ENCODE measurements around the gene GATB. TPM values are rescaled to one million over a fixed set of nuclear protein-coding genes. Genes with fewer than 3 reads are reported as not detected.

GATB gene
- total RNA-seq, 1 experiment from 2014 or later: 21.2 TPM

DNA sequence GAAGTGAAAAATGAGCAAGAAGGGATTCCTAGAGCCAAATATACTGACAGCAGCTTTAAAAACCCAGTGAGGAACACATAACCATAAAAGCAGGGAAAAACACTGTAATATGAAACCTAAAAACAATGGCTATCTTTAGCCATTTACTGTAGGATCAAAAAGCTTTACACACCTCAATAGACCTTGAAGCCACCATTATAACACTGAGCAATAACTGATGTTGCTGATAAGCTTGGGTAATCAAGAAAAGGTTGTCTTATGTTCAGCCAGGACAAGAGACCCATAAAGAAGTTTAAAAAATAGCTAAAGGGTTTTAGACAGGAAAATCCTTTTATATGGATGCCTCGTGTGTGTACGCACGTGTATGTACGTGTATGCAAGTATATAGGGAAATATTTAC lies 16.9 kb downstream of the GATB start:
- Histone ChIP-seq H3K4ac (ENCODE audit: low read depth, low read length) (no peak overlapping the region), H3K4me2 (ENCODE audit: insufficient read depth, insufficient read length, low read length) (no peak overlapping the region), H3K4me1 (ENCODE audit: insufficient read depth, low read length) (peaks cover 4% of the 10 kb centered on the region; the same call in 1 of the 2 replicates), H3K14ac (ENCODE audit: insufficient read depth, low read length) (no peak overlapping the region), H3K79me1 (ENCODE audit: insufficient read depth, low read depth, low read length, poor library complexity, severe bottlenecking) (no peaks in the 10 kb centered on the region), H2AK5ac (ENCODE audit: insufficient read length, low read length) (no peak overlapping the region), H3K27ac (ENCODE audit: insufficient read length, low read depth, low read length) (no peak overlapping the region), H3K23ac (ENCODE audit: insufficient read length, low read depth, low read length) (no peak overlapping the region), H3T11ph (ENCODE audit: low read length) (no peak overlapping the region), H2BK15ac (ENCODE audit: low read depth, low read length) (no peak overlapping the region), H3K18ac (ENCODE audit: insufficient read length, low read depth, low read length) (no peak overlapping the region), H4K91ac (ENCODE audit: insufficient read length, low read depth, low read length) (no peak overlapping the region), H4K8ac (replicated peaks; ENCODE audit: insufficient read length, low read depth, low read length) (no peak overlapping the region), H3K79me2 (ENCODE audit: insufficient read depth, low read length) (no peaks in the 10 kb centered on the region), H2BK5ac (ENCODE audit: insufficient read length, low read length) (no peak overlapping the region), H2BK120ac (ENCODE audit: low read depth, low read length, poor library complexity, severe bottlenecking) (no peak overlapping the region), H3K27me3 (ENCODE audit: insufficient read depth, low read length) (no peaks in the 10 kb centered on the region), H2BK20ac (ENCODE audit: low read depth, low read length, poor library complexity, severe bottlenecking) (no peak overlapping the region), H2AFZ (ENCODE audit: low read length) (no peak overlapping the region), H4K20me1 (ENCODE audit: control insufficient read depth, insufficient read depth, insufficient read length) (no peaks in the 10 kb centered on the region), H3K9me3 (ENCODE audit: control insufficient read depth, low read depth, low read length) (no peaks in the 10 kb centered on the region), H3K9ac (ENCODE audit: extremely low read depth, insufficient read length, low read length) (no peak overlapping the region), H3K56ac (ENCODE audit: insufficient read length, low read depth, low read length) (no peak overlapping the region), H3K23me2 (ENCODE audit: insufficient read length, low read depth, low read length, poor library complexity, severe bottlenecking) (no peaks in the 10 kb centered on the region), H4K5ac (ENCODE audit: insufficient read length, low read depth, low read length) (no peak overlapping the region), H2BK12ac (ENCODE audit: insufficient read length, low read depth, low read length) (no peak overlapping the region)
- Mint-ChIP-seq H3K27ac (no peak overlapping the region), H3K9me3 (peaks cover 0 to under 1% of the 10 kb centered on the region in 2 experiments; a peak in 2 of 5 replicates), H3K4me3 (no peak overlapping the region), H3K27me3 (ENCODE audit: low read depth) (no peaks in the 10 kb centered on the region), H3K36me3 (ENCODE audit: insufficient read depth in 1 of 3, low read depth in 3 of 3) (peaks cover under 1 to 3% (median 1%) of the 10 kb centered on the region in 3 experiments; a peak in 5 of 7 replicates), H3K4me1 (peaks cover 26 to 31% of the 10 kb centered on the region in 2 experiments)
- DNase-seq: no peak
- TF ChIP-seq, protein P1, sequence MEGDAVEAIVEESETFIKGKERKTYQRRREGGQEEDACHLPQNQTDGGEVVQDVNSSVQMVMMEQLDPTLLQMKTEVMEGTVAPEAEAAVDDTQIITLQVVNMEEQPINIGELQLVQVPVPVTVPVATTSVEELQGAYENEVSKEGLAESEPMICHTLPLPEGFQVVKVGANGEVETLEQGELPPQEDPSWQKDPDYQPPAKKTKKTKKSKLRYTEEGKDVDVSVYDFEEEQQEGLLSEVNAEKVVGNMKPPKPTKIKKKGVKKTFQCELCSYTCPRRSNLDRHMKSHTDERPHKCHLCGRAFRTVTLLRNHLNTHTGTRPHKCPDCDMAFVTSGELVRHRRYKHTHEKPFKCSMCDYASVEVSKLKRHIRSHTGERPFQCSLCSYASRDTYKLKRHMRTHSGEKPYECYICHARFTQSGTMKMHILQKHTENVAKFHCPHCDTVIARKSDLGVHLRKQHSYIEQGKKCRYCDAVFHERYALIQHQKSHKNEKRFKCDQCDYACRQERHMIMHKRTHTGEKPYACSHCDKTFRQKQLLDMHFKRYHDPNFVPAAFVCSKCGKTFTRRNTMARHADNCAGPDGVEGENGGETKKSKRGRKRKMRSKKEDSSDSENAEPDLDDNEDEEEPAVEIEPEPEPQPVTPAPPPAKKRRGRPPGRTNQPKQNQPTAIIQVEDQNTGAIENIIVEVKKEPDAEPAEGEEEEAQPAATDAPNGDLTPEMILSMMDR (conservative IDR thresholded peaks at IDR 0.05): no peak
- no CpG with 5 or more reads among the region's 4 CpGs for WGBS (ENCODE audit: extremely low coverage, insufficient read length, low lambda C conversion rate)

All from H9 (cell line).